GM19397 (cell line): ENCODE measurements around the gene NBEAL2.

Experiments
- ATAC-seq: cut with Tn5 transposase; IDR thresholded peaks from one replicate; pipeline ENCODE4 v1.9.1; 2021; ENCODE audit warnings: mild to moderate bottlenecking, moderate library complexity; ENCODE audit not compliant: unreplicated experiment

The NBEAL2 gene

GRCh38 chr3:46998121-46998851 is 18.8 kb downstream of the NBEAL2 start:
- no peak for ATAC-seq

- no peak for ATAC-seq
These were observed 19.5 kb downstream of the NBEAL2 start for GRCh38 chr3:46998852-46999515.

- ATAC-seq: no peak
These were observed 20.2 kb downstream of the NBEAL2 start for GRCh38 chr3:46999516-47000197.

- no peak for ATAC-seq
These were observed 20.8 kb downstream of the NBEAL2 start for GRCh38 chr3:47000198-47000815.

- ATAC-seq: no peak
These were observed 21.7 kb downstream of the NBEAL2 start for GRCh38 chr3:47000922-47001730.

GRCh38 chr3:47001731-47002170 is 22.3 kb downstream of the NBEAL2 start:
- ATAC-seq: no peak

GRCh38 chr3:47002171-47003055 is 22.9 kb downstream of the NBEAL2 start:
- ATAC-seq: no peak

GRCh38 chr3:47003056-47003410 is 23.6 kb downstream of the NBEAL2 start:
- no peak for ATAC-seq

- ATAC-seq: no peak
These were observed 24.2 kb downstream of the NBEAL2 start for GRCh38 chr3:47003461-47004368.

GRCh38 chr3:47004369-47005211 is 25.1 kb downstream of the NBEAL2 start:
- no peak for ATAC-seq

GRCh38 chr3:47005212-47006144 is 26.0 kb downstream of the NBEAL2 start:
- no peak for ATAC-seq

- ATAC-seq: no peak
These were observed 26.7 kb downstream of the NBEAL2 start for GRCh38 chr3:47006145-47006651.

GRCh38 chr3:47007001-47007400 is 27.5 kb downstream of the NBEAL2 start:
- ATAC-seq: no peak

GRCh38 chr3:47007482-47008233 is 28.2 kb downstream of the NBEAL2 start:
- no peak for ATAC-seq

GRCh38 chr3:47008234-47008796 is 28.8 kb downstream of the NBEAL2 start:
- no peak for ATAC-seq
